Endothelial cell of hepatic sinusoid (primary cell): Measurements from ENCODE around the gene PRKAR2B.

Source experiments
- in situ Hi-C: cut with HindIII; loops from 2 replicates; pipeline ENCODE4 v1.10.0; 2017; ENCODE audit warnings: low sequenced_read_pairs

The PRKAR2B gene

GRCh38 chr7:107150375-107151073, 106.0 kb downstream of the PRKAR2B start:
- in situ Hi-C loops: loop anchor here (5.0 to 25.0 kb wide), 2 partner anchors 203 to 363 kb away; no protein-coding TSS in a partner anchor

- in situ Hi-C loops: loop anchor here (5.0 to 25.0 kb wide), 2 partner anchors 204 to 364 kb away; no protein-coding TSS in a partner anchor
Observed at GRCh38 chr7:107151538-107151937, 107.0 kb downstream of the PRKAR2B start.

- in situ Hi-C loops: loop anchor here (5.0 to 25.0 kb wide), 2 partner anchors 205 to 365 kb away; no protein-coding TSS in a partner anchor
Observed at GRCh38 chr7:107152011-107152410, 107.5 kb downstream of the PRKAR2B start.

GRCh38 chr7:107154826-107155225, 110.3 kb downstream of the PRKAR2B start:
- in situ Hi-C loops: loop anchor here (5.0 to 25.0 kb wide), 2 partner anchors 208 to 368 kb away; no protein-coding TSS in a partner anchor

GRCh38 chr7:107155726-107156125, 111.2 kb downstream of the PRKAR2B start:
- in situ Hi-C loops: loop anchor here (25.0 kb wide), 1 partner anchor 368 kb away; no protein-coding TSS in a partner anchor

- in situ Hi-C loops: loop anchor here (25.0 kb wide), 1 partner anchor 370 kb away; no protein-coding TSS in a partner anchor
Observed at GRCh38 chr7:107157091-107157490, 112.6 kb downstream of the PRKAR2B start.

GRCh38 chr7:107158028-107158427, 113.5 kb downstream of the PRKAR2B start:
- in situ Hi-C loops: loop anchor here (25.0 kb wide), 1 partner anchor 371 kb away; no protein-coding TSS in a partner anchor

GRCh38 chr7:107160389-107160788, 115.9 kb downstream of the PRKAR2B start:
- in situ Hi-C loops: loop anchor here (25.0 kb wide), 1 partner anchor 373 kb away; no protein-coding TSS in a partner anchor

- in situ Hi-C loops: loop anchor here (25.0 kb wide), 1 partner anchor 374 kb away; no protein-coding TSS in a partner anchor
Observed at GRCh38 chr7:107161415-107161814, 116.9 kb downstream of the PRKAR2B start.

GRCh38 chr7:107162475-107162874, 118.0 kb downstream of the PRKAR2B start:
- in situ Hi-C loops: loop anchor here (25.0 kb wide), 1 partner anchor 375 kb away; no protein-coding TSS in a partner anchor

- in situ Hi-C loops: loop anchor here (25.0 kb wide), 1 partner anchor 377 kb away; no protein-coding TSS in a partner anchor
Observed at GRCh38 chr7:107164092-107164491, 119.6 kb downstream of the PRKAR2B start.

- in situ Hi-C loops: loop anchor here (25.0 kb wide), 1 partner anchor 378 kb away; no protein-coding TSS in a partner anchor
Observed at GRCh38 chr7:107165341-107165740, 120.8 kb downstream of the PRKAR2B start.

GRCh38 chr7:107166736-107167426, 122.4 kb downstream of the PRKAR2B start:
- in situ Hi-C loops: loop anchor here (25.0 kb wide), 1 partner anchor 380 kb away; no protein-coding TSS in a partner anchor

- in situ Hi-C loops: loop anchor here (25.0 kb wide), 1 partner anchor 380 kb away; no protein-coding TSS in a partner anchor
Observed at GRCh38 chr7:107167483-107168232, 123.2 kb downstream of the PRKAR2B start.

GRCh38 chr7:107168233-107169119, 124.0 kb downstream of the PRKAR2B start, which contains the start of gene HBP1:
TSS of gene HBP1 (plus strand) at chr7:107169003. CDS start at chr7:107179894, 10,891 bp downstream.
- in situ Hi-C loops: loop anchor here (25.0 kb wide), 1 partner anchor 381 kb away; no protein-coding TSS in a partner anchor

- in situ Hi-C loops: loop anchor here (25.0 kb wide), 1 partner anchor 382 kb away; no protein-coding TSS in a partner anchor
Observed at GRCh38 chr7:107169120-107170050, 124.9 kb downstream of the PRKAR2B start.

- in situ Hi-C loops: loop anchor here (25.0 kb wide), 1 partner anchor 383 kb away; no protein-coding TSS in a partner anchor
Observed at GRCh38 chr7:107170051-107170915, 125.8 kb downstream of the PRKAR2B start.
